Activated CD8-positive, alpha-beta memory T cell treated with anti-CD3 and anti-CD28 coated beads for 36 hours (primary cell): ENCODE measurements around the gene SYPL1. TPM values are rescaled to one million over a fixed set of nuclear protein-coding genes. Genes with fewer than 3 reads are reported as not detected.

Experiments used
- CTCF ChIA-PET: fragments of 350-600 bp; sonication (Branson Sonifier 250); formaldehyde crosslinking; loops from one replicate; lab custom pipeline; 2021; ENCODE audit warnings: antibody characterized with exemption; lab: Charles Lee
- POLR2A ChIA-PET: fragments of 350-600 bp; sonication (Branson Sonifier 250); formaldehyde crosslinking; loops from one replicate; lab custom pipeline; 2021; ENCODE audit warnings: antibody characterized with exemption; lab: Charles Lee
- total RNA-seq, 2 experiments: library from RNA; stranded (reverse); gene quantifications; one replicate each; pipeline ENCODE4 v1.2.3, GENCODE V29; 2021

Gene SYPL1
- total RNA-seq, 2 experiments from 2014 or later, result 33.8 to 35.0 TPM

- CTCF ChIA-PET, result interaction anchor here (0.7 to 4.9 kb wide), 2 partner anchors 285 to 388 kb away, joined by 3 to 21 read pairs; no protein-coding TSS in a partner anchor
- POLR2A ChIA-PET, result no interaction called here
Observed at GRCh38 chr7:106045139-106045538, 67.0 kb downstream of the SYPL1 start.

- ChIA-PET POLR2A (interaction anchor here (0.5 kb wide), 1 partner anchor 483 kb away, joined by 11 read pairs; no protein-coding TSS in a partner anchor), CTCF (interaction anchor here (0.5 to 4.9 kb wide), 20 partner anchors 8 to 390 kb away, joined by 3 to 21 read pairs (median 4); no protein-coding TSS in a partner anchor)
Observed at GRCh38 chr7:106042196-106042611, 69.9 kb downstream of the SYPL1 start.

- ChIA-PET POLR2A (no interaction called here), CTCF (interaction anchor here (0.6 to 4.9 kb wide), 11 partner anchors 9 to 594 kb away, joined by 3 to 21 read pairs (median 5); no protein-coding TSS in a partner anchor)
Observed at GRCh38 chr7:106041140-106041717, 70.9 kb downstream of the SYPL1 start.

Other genes starting within 250 kb of the SYPL1 start
- 1 to 10 TPM; 3.8 to 4.3 TPM for gene ATXN7L1, start 235.7 kb downstream of the SYPL1 start, total RNA-seq
- gene CDHR3, start 149.0 kb downstream of the SYPL1 start, total RNA-seq, result under 1 TPM; 0.23 to 0.44 TPM
- gene NAMPT, start 172.7 kb upstream of the SYPL1 start, total RNA-seq, result 100 to 1,000 TPM; 978 to 991 TPM